Heart right ventricle (tissue), 16 donors: ENCODE results near the gene COPS2. TPM values are rescaled to one million over a fixed set of nuclear protein-coding genes. Genes with fewer than 3 reads are reported as not detected.

Source experiments
- ATAC-seq, 8 donors: fragments of 200-7000 bp; cut with Tn5 transposase; one replicate each; pipeline ENCODE4 v1.9.1; 2020; ENCODE audit warnings: mild to moderate bottlenecking in 8 of 8, moderate library complexity in 8 of 8, moderate number of reproducible peaks in 1 of 8
- DNase-seq, 2 donors: peaks; one replicate each; pipeline ENCODE4 v3.0.0-alpha.2; 2020
- H3K27ac ChIP-seq, 10 donors: fragments of 200-600 bp; sonication (generic) in 2 of 10; one replicate each; pipeline versions ENCODE4 v1.5.0 to v1.8.0; 2020 to 2022; ENCODE audit warnings: mild to moderate bottlenecking in 3 of 10
- H3K27me3 ChIP-seq, 7 donors: fragments of 200-600 bp; one replicate each; pipeline ENCODE4 v1.8.0; 2021 to 2022; ENCODE audit warnings: mild to moderate bottlenecking in 2 of 7
- H3K36me3 ChIP-seq, 9 donors: fragments of 200-600 bp; sonication (generic) in 1 of 9; one replicate each; pipeline versions ENCODE4 v1.5.0 to v1.8.0; 2020 to 2022; ENCODE audit warnings: mild to moderate bottlenecking in 2 of 9
- H3K4me1 ChIP-seq, 9 donors: fragments of 200-600 bp; sonication (generic) in 1 of 9; one replicate each; pipeline versions ENCODE4 v1.5.0 to v1.8.0; 2020 to 2022; ENCODE audit warnings: mild to moderate bottlenecking in 4 of 9
- H3K4me3 ChIP-seq, 10 donors: fragments of 200-600 bp; sonication (generic) in 2 of 10; one replicate each; pipeline versions ENCODE4 v1.5.0 to v1.8.0; 2020 to 2022; ENCODE audit warnings: mild to moderate bottlenecking in 7 of 10, moderate library complexity in 2 of 10
- H3K9me3 ChIP-seq, 11 donors: fragments of 200-600 bp in 10 of 11; sonication (generic) in 2 of 11; one replicate each; pipeline versions ENCODE4 v1.5.0 to v1.8.0; 2013 to 2022; ENCODE audit warnings: mild to moderate bottlenecking in 2 of 11, control low read depth in 1 of 11, moderate library complexity in 1 of 11
- CTCF ChIP-seq, 9 donors: fragments of 200-600 bp; sonication (generic) in 2 of 9; IDR thresholded peaks; one replicate each; pipeline versions ENCODE4 v1.5.0 to v1.8.0; 2021 to 2022; ENCODE audit warnings: antibody characterized with exemption in 9 of 9, mild to moderate bottlenecking in 5 of 9, moderate library complexity in 1 of 9
- WGBS, 2 donors: extraction: QIAGEN DNeasy Blood & Tissue Kit; methylation state at CpG; one replicate each; pipeline ENCODE4 v1.1.7; 2013; ENCODE audit warnings: inconsistent platforms in 1 of 2; 5-methylcytosine and 5-hydroxymethylcytosine counted together
- intact Hi-C, 10 donors: fragments of 100-400 bp; cut with DNase I; formaldehyde crosslinking; loops; one replicate each; pipeline versions ENCODE4 v1.11.1 to v1.14.2; 2022
- polyA plus RNA-seq, 2 donors: library from polyadenylated mRNA; stranded (reverse); fragments of 200-250 nt; gene quantifications; one replicate each; pipeline ENCODE4 v1.2.3, GENCODE V29; 2013
- total RNA-seq, 10 donors: library from RNA; stranded (reverse); fragmentation: NEBNext Ultra II Directional in 3 of 10; extraction: Animal tissue kit (Norgen Biotek cat#: 25700) in 3 of 10; gene quantifications; one replicate each; pipeline versions ENCODE4 v1.2.1 to v1.2.4, GENCODE V29; 2021 to 2023
- donor health status: Arrhythmogenic right ventricular cardiomyopathy.
- donor health status: ischemic (EF 13 %, LVEDD 7.1; RV severe dilation, severe dysfunction).
- donor health status: healthy with polysubstance abuse.
- donor health status: DM: no; HTN: yes; CAD: no.
- donor health status: DM: no; HTN: no; CAD: no.
- donor health status: ischemic (EF 25% LVEDD 6.9; RV normal size, moderate dysfunction).
- donor health status: ischemic (EF 25% LVEDD 5.7; RV mildly dilated, moderate dysfunction).
- donor health status: healthy.
- donor health status: DM: yes; HTN: yes; CAD: no.
- donor health status: Ischemic cardiomyopathy.
- donor health status: ischemic (EF 35%, LVEDD 5.7; RV mildly dilated, moderate dysfunction).
- donor health status: nonischemic (EF 11% LVEDD 7.7; RV severe dilation, severe dysfunction).
- donor health status: DM: yes; HTN: yes; CAD: no.
- donor health status: PGD.
- donor health status: ischemic (EF 29% LVEDD 5.4; RV normal size, mild dysfunction).
- donor health status: nonischemic (EF 23%, LVEDD 6.1; RV moderate dilation, normal function).

Gene COPS2
- total and polyA plus RNA-seq, 12 donors, result 23.8 to 91.8 (median 86.1) TPM

GRCh38 chr15:49171790-49172189 lies 16.4 kb upstream of the COPS2 start:
- no peak for TF ChIP-seq CTCF (IDR thresholded peaks at IDR 0.05)
- H3K27ac ChIP-seq, result no peak overlapping the region
- 97 to 98% methylated on average over 12 of the region's 12 CpGs for WGBS, 2 donors
- ATAC-seq (no peak), DNase-seq (no peak)
- H3K4me3 ChIP-seq, result no peak overlapping the region
- intact Hi-C loops, result no loop called here
- peaks cover 0 to 21% (median 10%) of the 10 kb centered on the region in 9 donors for H3K4me1 ChIP-seq
- H3K36me3 ChIP-seq, result no peaks in the 10 kb centered on the region
- H3K9me3 ChIP-seq, result no peaks in the 10 kb centered on the region
- no peaks in the 10 kb centered on the region for H3K27me3 ChIP-seq

GRCh38 chr15:49169880-49170597 lies 14.6 kb upstream of the COPS2 start, which contains the start of gene GALK2:
Gene GALK2 (plus strand): TSS chr15:49170247. CDS start chr15:49170323, 76 bp downstream.
- Histone ChIP-seq H3K27ac (peak within 1 kb of the TSS in 9 of 10 donors; percentile 31 to 90 (median 75)), H3K36me3 (no peaks in the 10 kb centered on the region), H3K9me3 (no peaks in the 10 kb centered on the region), H3K4me1 (peaks cover 0 to 21% (median 10%) of the 10 kb centered on the region in 9 donors), H3K4me3 (peak within 1 kb of the TSS; percentile 23 to 81 (median 66)), H3K27me3 (no peaks in the 10 kb centered on the region)
- intact Hi-C loops, result no loop called here
- TF ChIP-seq CTCF (IDR thresholded peaks at IDR 0.05), result no peak
- DNase-seq (peak; percentile 78 to 81), ATAC-seq (peak; percentile 96 to 99 (median 98))
- WGBS, 2 donors, result 6 to 7% methylated on average over 30 of the region's 30 CpGs

GRCh38 chr15:49168016-49168415 lies 12.6 kb upstream of the COPS2 start:
- TF ChIP-seq CTCF (IDR thresholded peaks at IDR 0.05), result no peak
- ATAC-seq, result no peak
- intact Hi-C loops, result no loop called here

GRCh38 chr15:49164865-49165264 lies 9.5 kb upstream of the COPS2 start:
- intact Hi-C loops, result no loop called here
- no peaks in the 10 kb centered on the region for H3K27me3 ChIP-seq
- DNase-seq, result no peak
- H3K9me3 ChIP-seq, result no peaks in the 10 kb centered on the region
- no peak for TF ChIP-seq CTCF (IDR thresholded peaks at IDR 0.05)
- H3K27ac ChIP-seq, result no peak overlapping the region
- no peak for ATAC-seq
- H3K4me3 ChIP-seq, result no peak overlapping the region
- peaks cover 0 to 5% (median 0%) of the 10 kb centered on the region in 9 donors for H3K4me1 ChIP-seq
- H3K36me3 ChIP-seq, result peaks cover 0 to 20% (median 0%) of the 10 kb centered on the region in 9 donors

More at GRCh38 chr15:49168016-49168415, 12.6 kb upstream of the COPS2 start:
- WGBS, 2 donors, result 83 to 84% methylated on average over 3 of the region's 3 CpGs
- H3K4me3 ChIP-seq, result no peak overlapping the region
- H3K4me1 ChIP-seq, result peaks cover 0 to 21% (median 10%) of the 10 kb centered on the region in 9 donors
- no peaks in the 10 kb centered on the region for H3K9me3 ChIP-seq
- H3K27ac ChIP-seq, result no peak overlapping the region
- no peak for DNase-seq
- H3K27me3 ChIP-seq, result no peaks in the 10 kb centered on the region
- H3K36me3 ChIP-seq, result peaks cover 0 to 5% (median 0%) of the 10 kb centered on the region in 9 donors
